ENCODE data around the gene ZBTB38.

The ZBTB38 gene

GRCh38 chr3:141401095-141401494 is 32.8 kb downstream of the ZBTB38 start:
- H3K4me3 ChIP-seq (ENCODE audit: low read depth, low read length) = peak overlapping the region; percentile 97
- DNase-seq (ENCODE audit: low read depth) = no peak
- no peak for TF ChIP-seq CTCF (IDR thresholded peaks at IDR 0.05; ENCODE audit: insufficient read depth, low read depth, low read length, missing control alignments)

- peak overlapping the region; percentile 97 for H3K4me3 ChIP-seq (ENCODE audit: low read depth, low read length)
- TF ChIP-seq CTCF (IDR thresholded peaks at IDR 0.05; ENCODE audit: insufficient read depth, low read depth, low read length, missing control alignments) = no peak
- DNase-seq (ENCODE audit: low read depth) = peak; percentile 72
Measured at GRCh38 chr3:141401573-141402475, 33.5 kb downstream of the ZBTB38 start.

GRCh38 chr3:141402476-141403171 is 34.3 kb downstream of the ZBTB38 start:
- DNase-seq (ENCODE audit: low read depth) = peak; percentile 65
- peak overlapping the region; percentile 97 for H3K4me3 ChIP-seq (ENCODE audit: low read depth, low read length)

DNA sequence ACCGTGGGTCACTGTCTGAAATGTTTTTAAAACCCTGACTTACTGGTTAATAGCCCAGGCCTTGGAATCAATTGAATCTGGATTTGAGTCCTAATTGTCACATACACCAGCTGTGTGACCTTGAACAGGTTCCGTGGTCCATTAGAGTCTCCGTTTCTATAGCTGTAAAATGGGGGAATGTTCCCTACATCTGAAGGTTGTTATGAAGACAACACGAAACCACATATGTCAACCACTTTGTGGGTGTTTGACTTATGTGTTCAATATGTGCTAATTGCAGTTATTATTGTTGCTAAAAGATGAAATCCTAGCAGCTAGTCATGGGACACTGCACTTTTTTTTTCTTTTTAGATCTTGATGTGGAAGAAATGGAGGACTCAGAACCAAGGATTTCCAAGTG is 35.3 kb downstream of the ZBTB38 start:
- peak overlapping the region; percentile 97 for H3K4me3 ChIP-seq (ENCODE audit: low read depth, low read length)
- DNase-seq (ENCODE audit: low read depth) = peak; percentile 51
- no peak for TF ChIP-seq CTCF (IDR thresholded peaks at IDR 0.05; ENCODE audit: insufficient read depth, low read depth, low read length, missing control alignments)

More at GRCh38 chr3:141402476-141403171, 34.3 kb downstream of the ZBTB38 start:
- TF ChIP-seq CTCF (IDR thresholded peaks at IDR 0.05; ENCODE audit: insufficient read depth, low read depth, low read length, missing control alignments) = no peak

DNA sequence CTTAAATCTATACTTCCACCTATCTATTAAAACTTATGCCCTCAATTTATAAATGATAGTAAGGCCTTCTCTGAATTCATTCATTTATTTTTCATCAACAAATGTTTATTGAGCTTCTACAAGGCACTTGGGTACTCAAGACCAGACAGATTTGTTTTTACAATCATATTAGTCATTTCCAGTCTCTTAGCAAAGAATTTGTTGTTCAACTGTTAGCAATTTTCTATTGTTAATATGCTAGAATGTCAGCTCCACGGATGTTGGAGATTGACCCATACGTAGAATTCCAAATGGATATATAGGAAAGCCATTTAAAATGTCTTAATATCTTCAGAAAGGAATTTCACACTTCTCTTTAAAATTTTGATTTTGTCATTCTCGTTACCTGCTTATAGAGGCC is 36.7 kb downstream of the ZBTB38 start:
- no peak for TF ChIP-seq CTCF (IDR thresholded peaks at IDR 0.05; ENCODE audit: insufficient read depth, low read depth, low read length, missing control alignments)
- no peak for DNase-seq (ENCODE audit: low read depth)
- peak overlapping the region; percentile 97 for H3K4me3 ChIP-seq (ENCODE audit: low read depth, low read length)

GRCh38 chr3:141405591-141405990 is 37.3 kb downstream of the ZBTB38 start:
- peak overlapping the region; percentile 97 for H3K4me3 ChIP-seq (ENCODE audit: low read depth, low read length)
- DNase-seq (ENCODE audit: low read depth) = no peak
- no peak for TF ChIP-seq CTCF (IDR thresholded peaks at IDR 0.05; ENCODE audit: insufficient read depth, low read depth, low read length, missing control alignments)
